Immature natural killer cell (primary cell): ENCODE results near the gene FANCE. TPM values are rescaled to one million over a fixed set of nuclear protein-coding genes. Genes with fewer than 3 reads are reported as not detected.
"Not testable (repeated sequence)": the region's sequence is repeated elsewhere in the genome, so short reads cannot be mapped to it uniquely, and the experiment has no call there.

ENCODE experiments used
- DNase-seq, 3 donors: peaks; one replicate each; pipeline ENCODE4 v3.0.0; 2022; ENCODE audit warnings: mixed read lengths in 1 of 3
- H3K27ac Mint-ChIP-seq, 6 donors: one replicate each; pipeline ENCODE4 v1.8.0; 2020; ENCODE audit warnings: mixed read lengths in 6 of 6, mild to moderate bottlenecking in 5 of 6, inconsistent platforms in 4 of 6, moderate library complexity in 3 of 6
- H3K27me3 Mint-ChIP-seq, 3 donors: one replicate each; pipeline ENCODE4 v1.8.0; 2020 to 2021; ENCODE audit warnings: low read depth in 3 of 3, mild to moderate bottlenecking in 3 of 3, mixed read lengths in 3 of 3, moderate library complexity in 3 of 3, inconsistent platforms in 1 of 3
- H3K36me3 Mint-ChIP-seq, 3 donors: one replicate each; pipeline ENCODE4 v1.8.0; 2020; ENCODE audit warnings: mixed read lengths in 3 of 3, inconsistent platforms in 2 of 3, mild to moderate bottlenecking in 2 of 3
- H3K4me1 Mint-ChIP-seq, 2 donors: one replicate each; pipeline ENCODE4 v1.8.0; 2020; ENCODE audit warnings: inconsistent platforms in 2 of 2, mild to moderate bottlenecking in 2 of 2, mixed read lengths in 2 of 2, moderate library complexity in 1 of 2
- H3K4me3 Mint-ChIP-seq, 5 donors: one replicate each; pipeline ENCODE4 v1.8.0; 2020; ENCODE audit warnings: mild to moderate bottlenecking in 5 of 5, mixed read lengths in 5 of 5, inconsistent platforms in 3 of 5, moderate library complexity in 3 of 5
- H3K9me3 Mint-ChIP-seq, 6 donors: one replicate each; pipeline ENCODE4 v1.8.0; 2020; ENCODE audit warnings: mild to moderate bottlenecking in 6 of 6, mixed read lengths in 6 of 6, inconsistent platforms in 4 of 6, moderate library complexity in 3 of 6
- polyA plus RNA-seq, 3 donors: library from polyadenylated mRNA; unstranded; fragments of 300-500 nt; fragmentation: Illumina TruSeq; gene quantifications; one replicate each; pipeline ENCODE4 v1.2.3, GENCODE V29; 2021

Gene FANCE
- polyA plus RNA-seq, 3 donors from 2014 or later = 2.2 to 5.4 (median 3.1) TPM

DNA sequence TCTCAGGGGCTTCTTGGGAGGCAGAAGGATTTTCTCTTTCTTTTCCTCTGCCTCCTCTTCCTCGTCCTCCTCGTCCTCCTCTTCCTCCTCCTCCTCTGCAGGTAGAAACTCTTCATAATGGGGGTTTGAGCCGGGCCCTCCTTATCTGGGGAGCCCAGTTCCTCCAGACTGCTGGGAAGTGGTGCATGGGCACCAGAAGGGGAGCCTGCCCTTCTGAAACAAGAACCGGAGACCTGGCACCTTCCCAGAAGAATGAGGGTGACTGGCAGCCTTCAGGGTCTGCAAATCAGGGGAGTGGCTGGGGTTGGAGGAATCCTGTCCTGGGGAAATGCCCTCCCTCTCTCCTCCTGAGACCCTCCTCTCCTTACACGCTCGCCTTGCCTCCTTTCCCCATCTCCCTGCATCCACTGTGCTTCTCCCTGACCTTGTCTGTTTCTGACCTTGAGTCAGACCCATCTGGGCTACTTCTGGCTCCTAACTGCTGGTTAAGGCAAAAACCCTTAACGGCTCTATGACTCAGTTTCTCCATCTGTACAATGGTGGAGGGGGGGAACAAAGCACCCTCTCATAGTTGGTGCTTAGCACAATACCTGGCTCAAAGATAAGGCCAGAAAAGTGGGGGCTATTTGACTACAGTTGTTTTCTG lies 58.9 kb downstream of the FANCE start:
- Mint-ChIP-seq H3K4me3 (no peak overlapping the region), H3K36me3 (no peaks in the 10 kb centered on the region), H3K9me3 (no peaks in the 10 kb centered on the region), H3K27ac (no peak overlapping the region), H3K4me1 (no peaks in the 10 kb centered on the region), H3K27me3 (peaks cover 3 to 18% (median 4%) of the 10 kb centered on the region in 3 donors)
- no peak for DNase-seq

GRCh38 chr6:35511562-35511941 lies 59.4 kb downstream of the FANCE start:
- H3K4me1 Mint-ChIP-seq = no peaks in the 10 kb centered on the region
- no peaks in the 10 kb centered on the region for H3K9me3 Mint-ChIP-seq
- H3K4me3 Mint-ChIP-seq = no peak overlapping the region
- DNase-seq = no peak
- H3K27me3 Mint-ChIP-seq = peaks cover 3 to 18% (median 5%) of the 10 kb centered on the region in 3 donors
- no peak overlapping the region for H3K27ac Mint-ChIP-seq
- H3K36me3 Mint-ChIP-seq = no peaks in the 10 kb centered on the region

GRCh38 chr6:35512006-35512405 lies 59.9 kb downstream of the FANCE start:
- H3K4me1 Mint-ChIP-seq = no peaks in the 10 kb centered on the region
- H3K36me3 Mint-ChIP-seq = no peaks in the 10 kb centered on the region
- no peak for DNase-seq
- H3K27me3 Mint-ChIP-seq = peaks cover 3 to 18% (median 7%) of the 10 kb centered on the region in 3 donors
- no peaks in the 10 kb centered on the region for H3K9me3 Mint-ChIP-seq
- no peak overlapping the region for H3K27ac Mint-ChIP-seq
- H3K4me3 Mint-ChIP-seq = no peak overlapping the region

DNA sequence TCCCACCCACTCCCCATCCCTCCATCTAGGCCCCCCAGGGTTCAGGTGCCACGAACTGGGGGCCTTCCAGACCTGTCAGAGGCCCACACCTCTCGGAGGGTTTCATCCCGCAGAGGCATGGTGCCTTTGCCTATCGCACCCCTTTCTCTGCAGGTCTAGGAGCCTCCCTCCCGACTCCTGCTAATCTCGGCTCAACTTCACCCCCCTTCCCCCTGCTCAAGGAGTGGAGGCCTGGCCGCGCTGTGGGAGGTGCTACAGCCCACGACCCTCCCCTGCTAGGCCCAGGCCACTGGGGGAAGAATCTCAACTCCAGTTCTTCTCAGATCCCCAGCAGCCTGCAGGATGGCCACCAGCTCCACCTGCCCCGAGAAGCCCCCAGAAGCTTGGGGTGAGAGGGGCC lies 60.6 kb downstream of the FANCE start, which contains the start of gene TULP1:
TSS of gene TULP1 (minus strand) at position 157 of the 400 bp plus-strand sequence. CDS start at position 119, 38 bp downstream.
- Mint-ChIP-seq H3K27ac (no peak within 1 kb of the TSS), H3K4me1 (no peaks in the 10 kb centered on the region), H3K36me3 (no peaks in the 10 kb centered on the region), H3K9me3 (no peaks in the 10 kb centered on the region), H3K27me3 (peaks cover 3 to 14% (median 7%) of the 10 kb centered on the region in 3 donors), H3K4me3 (peak within 1 kb of the TSS in 1 of 5 donors; percentile 10)
- no peak for DNase-seq

DNA sequence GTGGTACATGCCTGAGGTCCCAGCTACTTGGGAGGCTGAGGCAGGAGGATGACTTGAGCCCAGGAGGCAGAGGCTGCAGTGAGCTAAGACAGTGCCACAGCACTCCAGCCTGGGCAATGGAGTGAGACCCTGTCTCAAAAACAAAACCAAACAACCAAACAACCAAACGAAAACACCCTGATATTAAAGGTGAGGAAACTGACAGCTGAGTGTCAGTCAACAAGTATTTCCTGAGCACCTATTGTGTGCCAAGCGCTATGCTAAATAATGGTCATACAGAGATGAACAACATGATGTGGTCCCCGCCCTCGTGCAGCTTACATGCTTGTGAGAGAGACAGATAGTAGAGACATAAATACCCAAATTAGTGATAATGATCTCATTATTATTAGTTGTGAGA lies 62.4 kb downstream of the FANCE start:
- no peak for DNase-seq
- no peak overlapping the region for H3K4me3 Mint-ChIP-seq
- H3K4me1 Mint-ChIP-seq = no peaks in the 10 kb centered on the region
- H3K27me3 Mint-ChIP-seq = peaks cover 2 to 11% (median 9%) of the 10 kb centered on the region in 3 donors
- H3K27ac Mint-ChIP-seq = no peak overlapping the region
- H3K9me3 Mint-ChIP-seq = no peaks in the 10 kb centered on the region
- no peaks in the 10 kb centered on the region for H3K36me3 Mint-ChIP-seq

- not testable (repeated sequence) for H3K36me3 Mint-ChIP-seq, H3K4me3 Mint-ChIP-seq, H3K4me1 Mint-ChIP-seq, H3K27ac Mint-ChIP-seq, H3K9me3 Mint-ChIP-seq, DNase-seq
- H3K27me3 Mint-ChIP-seq = peaks cover 5 to 11% (median 8%) of the 10 kb centered on the region in 3 donors
Measured at GRCh38 chr6:35515939-35516338, 63.8 kb downstream of the FANCE start.

Other genes starting within 250 kb of the FANCE start
- under 1 TPM in 2 of 3 donors, not detected in 1; 0.02 to 0.29 TPM for gene SCUBE3, start 238.4 kb upstream of the FANCE start, polyA plus RNA-seq
- 10 to 100 TPM; 20.7 to 30.5 (median 27.9) TPM for gene ZNF76, start 192.6 kb upstream of the FANCE start, polyA plus RNA-seq
- 100 to 1,000 TPM in 1 of 3 donors, 10 to 100 TPM in 2; 90.7 to 226 (median 95.1) TPM for gene DEF6, start 154.5 kb upstream of the FANCE start, polyA plus RNA-seq
- 1 to 10 TPM in 2 of 3 donors, under 1 TPM in 1; 0.98 to 6.0 (median 2.0) TPM for gene PPARD, start 109.8 kb upstream of the FANCE start, polyA plus RNA-seq
- gene RPL10A, start 16.1 kb downstream of the FANCE start, polyA plus RNA-seq = 100 to 1,000 TPM; 419 to 805 (median 477) TPM
- gene TEAD3, start 44.7 kb downstream of the FANCE start, polyA plus RNA-seq = not detected
- not detected for gene TULP1, start 60.6 kb downstream of the FANCE start, polyA plus RNA-seq
- gene FKBP5, start 236.6 kb downstream of the FANCE start, polyA plus RNA-seq = 10 to 100 TPM; 26.1 to 99.0 (median 29.3) TPM